ENCODE data around the gene MRPS31. TPM values are rescaled to one million over a fixed set of nuclear protein-coding genes. Genes with fewer than 3 reads are reported as not detected.

MRPS31 gene
- total RNA-seq, 1 donor = 25.1 TPM

DNA sequence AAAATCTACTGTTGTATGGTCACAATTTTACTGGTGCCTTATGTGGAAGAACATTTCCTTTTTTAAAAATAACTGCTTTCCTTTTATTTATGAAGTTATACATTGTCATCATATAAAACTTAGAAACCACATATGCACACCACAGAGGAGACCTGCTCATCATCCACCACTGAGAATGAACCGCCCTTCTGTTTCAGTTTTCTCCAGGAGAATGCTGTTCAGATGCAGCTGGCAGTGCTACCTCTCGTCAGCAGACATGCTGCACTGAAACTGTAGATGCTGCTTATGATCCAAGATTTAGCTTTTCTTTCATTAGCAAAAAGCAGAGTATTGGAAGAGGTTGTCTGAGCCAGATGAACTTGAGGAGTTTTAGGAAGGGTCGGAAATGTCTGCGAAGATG, 28.5 kb upstream of the MRPS31 start:
- TF ChIP-seq CTCF (IDR thresholded peaks at IDR 0.05; ENCODE audit: insufficient read depth, low read length) = no peak
- DNase-seq (ENCODE audit: low read depth) = no peak
- no peak overlapping the region for H3K4me3 ChIP-seq (ENCODE audit: low read depth, low read length)

DNA sequence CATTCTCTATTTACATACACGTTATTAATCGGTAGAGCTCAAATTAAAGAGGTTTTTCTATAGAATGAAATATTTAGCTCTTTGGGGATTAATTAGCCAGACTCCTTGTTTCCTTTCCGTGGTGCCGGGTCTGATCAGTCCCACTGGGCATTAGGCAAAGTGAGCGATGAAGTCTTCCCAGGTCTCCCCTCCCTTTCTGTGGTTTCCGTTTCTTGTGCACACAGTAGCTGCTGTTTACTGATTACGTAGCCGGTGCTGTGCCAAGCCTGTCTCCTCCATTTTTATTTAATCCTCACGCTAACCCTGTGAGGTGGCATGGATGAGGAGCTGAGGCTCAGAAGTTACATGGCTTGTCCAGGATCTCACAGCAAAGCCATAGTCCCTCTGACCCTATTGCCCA, 27.4 kb upstream of the MRPS31 start:
- H3K4me3 ChIP-seq (ENCODE audit: low read depth, low read length) = no peak overlapping the region
- DNase-seq (ENCODE audit: low read depth) = no peak
- no peak for TF ChIP-seq CTCF (IDR thresholded peaks at IDR 0.05; ENCODE audit: insufficient read depth, low read length)

DNA sequence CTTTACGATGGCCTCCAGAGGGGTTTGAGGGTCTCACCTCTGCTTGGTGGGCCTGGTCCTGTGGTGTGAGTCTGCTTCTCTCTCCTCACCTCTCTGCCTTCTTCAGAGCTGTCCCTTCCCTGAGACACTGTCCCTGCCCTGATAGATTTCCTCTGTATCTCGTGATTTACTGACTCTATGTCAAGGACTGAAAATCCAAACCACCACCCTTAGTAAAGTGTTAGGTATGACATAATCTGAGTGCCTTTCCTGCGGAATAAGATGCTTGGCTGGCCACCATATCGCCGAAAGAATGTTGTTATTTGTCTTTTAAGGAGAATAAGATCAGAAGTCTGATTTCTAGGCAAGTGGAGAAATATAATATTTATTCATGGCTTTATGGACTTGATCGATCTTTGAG, 25.7 kb upstream of the MRPS31 start:
- H3K4me3 ChIP-seq (ENCODE audit: low read depth, low read length) = no peak overlapping the region
- no peak for TF ChIP-seq CTCF (IDR thresholded peaks at IDR 0.05; ENCODE audit: insufficient read depth, low read length)
- DNase-seq (ENCODE audit: low read depth) = no peak

GRCh38 chr13:40794414-40795368, 23.7 kb upstream of the MRPS31 start:
- no peak overlapping the region for H3K4me3 ChIP-seq (ENCODE audit: low read depth, low read length)
- no peak for TF ChIP-seq CTCF (IDR thresholded peaks at IDR 0.05; ENCODE audit: insufficient read depth, low read length)
- no peak for DNase-seq (ENCODE audit: low read depth)

- TF ChIP-seq CTCF (IDR thresholded peaks at IDR 0.05; ENCODE audit: insufficient read depth, low read length) = no peak
- DNase-seq (ENCODE audit: low read depth) = no peak
- no peak overlapping the region for H3K4me3 ChIP-seq (ENCODE audit: low read depth, low read length)
Observed at GRCh38 chr13:40793339-40793738, 22.3 kb upstream of the MRPS31 start.

DNA sequence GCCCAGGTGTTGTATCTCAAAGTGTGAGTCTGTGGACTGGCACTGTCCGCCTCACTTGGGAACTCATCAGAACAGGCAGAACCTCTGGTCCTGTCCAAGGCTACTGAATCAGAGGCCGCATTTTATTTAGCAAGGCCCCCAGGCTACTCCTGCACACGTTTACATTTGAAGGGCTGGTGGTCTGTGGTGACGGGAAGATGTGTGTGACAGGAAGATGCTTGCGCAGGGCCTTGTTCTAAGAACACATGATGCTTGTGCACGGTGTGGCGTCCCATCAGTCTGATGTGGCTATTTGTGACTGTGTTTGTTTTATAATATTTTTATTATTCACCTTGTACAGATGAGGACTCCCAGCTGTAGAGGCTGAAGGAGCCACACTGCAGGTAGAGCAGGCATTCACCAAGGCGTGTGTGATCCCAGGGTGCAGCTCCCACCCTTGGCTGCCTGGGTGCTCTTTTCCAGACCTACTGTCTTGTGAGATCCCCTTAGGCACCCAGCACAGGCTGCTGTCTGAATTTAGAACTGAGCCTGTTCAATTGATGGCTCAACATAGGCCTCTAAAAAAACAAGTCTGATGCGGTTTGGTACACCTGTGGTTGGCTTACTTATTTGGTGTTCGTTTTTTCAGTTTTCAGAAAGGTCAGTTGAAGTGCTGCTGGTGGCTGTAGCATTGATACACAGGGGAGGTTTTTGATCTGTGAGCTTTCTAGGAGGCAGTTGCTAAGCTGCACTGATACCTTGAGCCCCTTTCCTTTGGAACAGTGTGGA, 21.5 kb upstream of the MRPS31 start:
- DNase-seq (ENCODE audit: low read depth) = no peak
- H3K4me3 ChIP-seq (ENCODE audit: low read depth, low read length) = no peak overlapping the region
- TF ChIP-seq CTCF (IDR thresholded peaks at IDR 0.05; ENCODE audit: insufficient read depth, low read length) = no peak
